ENCODE measurements around the gene PHKA1. TPM values are rescaled to one million over a fixed set of nuclear protein-coding genes. Genes with fewer than 3 reads are reported as not detected.
A peak's percentile ranks its signal among the peaks of the same experiment; 100 is the strongest.

PHKA1 gene
- total RNA-seq, 1 experiment from 2014 or later: 5.1 TPM

GRCh38 chrX:72687396-72687795 is 26.7 kb downstream of the PHKA1 start:
- no peaks in the 10 kb centered on the region for H3K4me1 ChIP-seq
- no peaks in the 10 kb centered on the region for H3K36me3 ChIP-seq (ENCODE audit: control insufficient read depth, insufficient read depth, low read length)
- ChIA-PET CTCF (no interaction called here), POLR2A (no interaction called here)
- intact Hi-C loops (cut with micrococcal nuclease; ENCODE audit: unreplicated experiment): no loop called here
- Mint-ChIP-seq H3K27ac (ENCODE audit: unreplicated experiment) (no peak overlapping the region), H3K4me1 (ENCODE audit: low read depth, unreplicated experiment) (no peaks in the 10 kb centered on the region), H3K27me3 (ENCODE audit: insufficient read depth, unreplicated experiment) (no peaks in the 10 kb centered on the region), H3K9me3 (ENCODE audit: unreplicated experiment) (no peaks in the 10 kb centered on the region), H3K4me3 (ENCODE audit: unreplicated experiment) (no peak overlapping the region), H3K36me3 (ENCODE audit: insufficient read depth, unreplicated experiment) (no peaks in the 10 kb centered on the region)
- H3K27me3 ChIP-seq (replicated peaks; ENCODE audit: control insufficient read depth, insufficient read depth, low read length): no peaks in the 10 kb centered on the region
- H3K9me3 ChIP-seq: no peaks in the 10 kb centered on the region
- TF ChIP-seq, protein P1, sequence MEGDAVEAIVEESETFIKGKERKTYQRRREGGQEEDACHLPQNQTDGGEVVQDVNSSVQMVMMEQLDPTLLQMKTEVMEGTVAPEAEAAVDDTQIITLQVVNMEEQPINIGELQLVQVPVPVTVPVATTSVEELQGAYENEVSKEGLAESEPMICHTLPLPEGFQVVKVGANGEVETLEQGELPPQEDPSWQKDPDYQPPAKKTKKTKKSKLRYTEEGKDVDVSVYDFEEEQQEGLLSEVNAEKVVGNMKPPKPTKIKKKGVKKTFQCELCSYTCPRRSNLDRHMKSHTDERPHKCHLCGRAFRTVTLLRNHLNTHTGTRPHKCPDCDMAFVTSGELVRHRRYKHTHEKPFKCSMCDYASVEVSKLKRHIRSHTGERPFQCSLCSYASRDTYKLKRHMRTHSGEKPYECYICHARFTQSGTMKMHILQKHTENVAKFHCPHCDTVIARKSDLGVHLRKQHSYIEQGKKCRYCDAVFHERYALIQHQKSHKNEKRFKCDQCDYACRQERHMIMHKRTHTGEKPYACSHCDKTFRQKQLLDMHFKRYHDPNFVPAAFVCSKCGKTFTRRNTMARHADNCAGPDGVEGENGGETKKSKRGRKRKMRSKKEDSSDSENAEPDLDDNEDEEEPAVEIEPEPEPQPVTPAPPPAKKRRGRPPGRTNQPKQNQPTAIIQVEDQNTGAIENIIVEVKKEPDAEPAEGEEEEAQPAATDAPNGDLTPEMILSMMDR (IDR thresholded peaks at IDR 0.05; ENCODE audit: insufficient read depth in 1 of 2, low read depth in 1 of 2, low read length in 1 of 2, severe bottlenecking in 1 of 2, unreplicated experiment in 1 of 2): no peak
- BruUV-seq (replicated peaks): no TSS peak
- no peak overlapping the region for H3K4me3 ChIP-seq (ENCODE audit: low read depth, low read length)
- DNase-seq: no peak

- BruUV-seq (replicated peaks): no TSS peak
- intact Hi-C loops (cut with micrococcal nuclease; ENCODE audit: unreplicated experiment): no loop called here
- no peaks in the 10 kb centered on the region for H3K9me3 ChIP-seq
- ChIA-PET POLR2A (no interaction called here), CTCF (no interaction called here)
- Mint-ChIP-seq H3K9me3 (ENCODE audit: unreplicated experiment) (no peaks in the 10 kb centered on the region), H3K4me3 (ENCODE audit: unreplicated experiment) (no peak overlapping the region), H3K4me1 (ENCODE audit: low read depth, unreplicated experiment) (no peaks in the 10 kb centered on the region), H3K27me3 (ENCODE audit: insufficient read depth, unreplicated experiment) (no peaks in the 10 kb centered on the region), H3K27ac (ENCODE audit: unreplicated experiment) (no peak overlapping the region), H3K36me3 (ENCODE audit: insufficient read depth, unreplicated experiment) (no peaks in the 10 kb centered on the region)
- H3K27me3 ChIP-seq (replicated peaks; ENCODE audit: control insufficient read depth, insufficient read depth, low read length): no peaks in the 10 kb centered on the region
- TF ChIP-seq, protein P1 (IDR thresholded peaks at IDR 0.05; ENCODE audit: insufficient read depth in 1 of 2, low read depth in 1 of 2, low read length in 1 of 2, severe bottlenecking in 1 of 2, unreplicated experiment in 1 of 2): no peak
- H3K4me1 ChIP-seq: no peaks in the 10 kb centered on the region
- peak in 1 of 2 experiments; percentile 0 for DNase-seq
- H3K36me3 ChIP-seq (ENCODE audit: control insufficient read depth, insufficient read depth, low read length): no peaks in the 10 kb centered on the region
- no peak overlapping the region for H3K4me3 ChIP-seq (ENCODE audit: low read depth, low read length)
Observed at GRCh38 chrX:72685810-72686456, 28.2 kb downstream of the PHKA1 start.

GRCh38 chrX:72685018-72685417 is 29.1 kb downstream of the PHKA1 start:
- CTCF ChIA-PET: no interaction called here
- POLR2A ChIA-PET: no interaction called here
- H3K27me3 Mint-ChIP-seq (ENCODE audit: insufficient read depth, unreplicated experiment): no peaks in the 10 kb centered on the region
- H3K27ac Mint-ChIP-seq (ENCODE audit: unreplicated experiment): no peak overlapping the region
- BruUV-seq (replicated peaks): no TSS peak
- no peaks in the 10 kb centered on the region for H3K9me3 Mint-ChIP-seq (ENCODE audit: unreplicated experiment)
- DNase-seq: no peak
- Histone ChIP-seq H3K4me1 (no peaks in the 10 kb centered on the region), H3K27me3 (replicated peaks; ENCODE audit: control insufficient read depth, insufficient read depth, low read length) (no peaks in the 10 kb centered on the region), H3K4me3 (ENCODE audit: low read depth, low read length) (no peak overlapping the region), H3K9me3 (no peaks in the 10 kb centered on the region), H3K36me3 (ENCODE audit: control insufficient read depth, insufficient read depth, low read length) (no peaks in the 10 kb centered on the region)
- no peak overlapping the region for H3K4me3 Mint-ChIP-seq (ENCODE audit: unreplicated experiment)
- TF ChIP-seq, protein P1 (IDR thresholded peaks at IDR 0.05; ENCODE audit: insufficient read depth in 1 of 2, low read depth in 1 of 2, low read length in 1 of 2, severe bottlenecking in 1 of 2, unreplicated experiment in 1 of 2): no peak
- H3K36me3 Mint-ChIP-seq (ENCODE audit: insufficient read depth, unreplicated experiment): peaks cover 3% of the 10 kb centered on the region
- no peaks in the 10 kb centered on the region for H3K4me1 Mint-ChIP-seq (ENCODE audit: low read depth, unreplicated experiment)
- intact Hi-C loops (cut with micrococcal nuclease; ENCODE audit: unreplicated experiment): no loop called here

Measured in Caco-2 (cell line).